Chondrocyte (in vitro differentiated cells): Measurements from ENCODE around the gene CRYBA4. TPM values are rescaled to one million over a fixed set of nuclear protein-coding genes. Genes with fewer than 3 reads are reported as not detected.

ENCODE experiments used
- DNase-seq: peaks from one replicate; pipeline ENCODE4 v3.0.0; 2021; ENCODE audit warnings: mixed read lengths, low spot score
- H3K27ac Mint-ChIP-seq: one replicate; pipeline ENCODE4 v1.8.0; 2021; ENCODE audit warnings: mild to moderate bottlenecking, moderate library complexity, mixed read lengths; ENCODE audit not compliant: unreplicated experiment
- H3K27me3 Mint-ChIP-seq: 2 replicates; pipeline ENCODE4 v1.8.0; 2021; ENCODE audit warnings: low read depth, mixed read lengths
- H3K36me3 Mint-ChIP-seq: 2 replicates; pipeline ENCODE4 v1.8.0; 2021; ENCODE audit warnings: low read depth, mixed read lengths
- H3K4me1 Mint-ChIP-seq: 2 replicates; pipeline ENCODE4 v1.8.0; 2021; ENCODE audit warnings: low read depth, mild to moderate bottlenecking, mixed read lengths
- H3K4me3 Mint-ChIP-seq: one replicate; pipeline ENCODE4 v1.8.0; 2021; ENCODE audit warnings: mild to moderate bottlenecking, moderate library complexity, mixed read lengths; ENCODE audit not compliant: unreplicated experiment
- H3K9me3 Mint-ChIP-seq: 2 replicates; pipeline ENCODE4 v1.8.0; 2021; ENCODE audit warnings: low read depth, mixed read lengths
- CTCF ChIP-seq: fragments of 200-600 bp; sonication (generic); IDR thresholded peaks from 2 replicates; pipeline ENCODE4 v1.5.0; 2021; ENCODE audit warnings: antibody characterized with exemption, mild to moderate bottlenecking, moderate library complexity
- total RNA-seq: library from RNA; stranded (reverse); gene quantifications from 3 replicates; pipeline ENCODE4 v1.2.1, GENCODE V29; 2021

Gene CRYBA4
- total RNA-seq, 1 donor from 2014 or later, result not detected

- Mint-ChIP-seq H3K4me1 (no peaks in the 10 kb centered on the region), H3K36me3 (no peaks in the 10 kb centered on the region), H3K27ac (no peak overlapping the region), H3K27me3 (peaks cover 20% of the 10 kb centered on the region), H3K9me3 (no peaks in the 10 kb centered on the region), H3K4me3 (no peak overlapping the region)
- TF ChIP-seq CTCF, result no peak
- DNase-seq, result peak; percentile 62
Measured at GRCh38 chr22:26599505-26599904, 22.3 kb upstream of the CRYBA4 start.

- H3K9me3 Mint-ChIP-seq, result no peaks in the 10 kb centered on the region
- peaks cover 16% of the 10 kb centered on the region for H3K27me3 Mint-ChIP-seq
- no peaks in the 10 kb centered on the region for H3K36me3 Mint-ChIP-seq
- TF ChIP-seq CTCF, result no peak
- DNase-seq, result peak; percentile 72
- H3K4me1 Mint-ChIP-seq, result peaks cover 3% of the 10 kb centered on the region
- H3K27ac Mint-ChIP-seq, result no peak overlapping the region
- no peak overlapping the region for H3K4me3 Mint-ChIP-seq
Measured at GRCh38 chr22:26601726-26602125, 20.0 kb upstream of the CRYBA4 start.

GRCh38 chr22:26602127-26602526 is 19.6 kb upstream of the CRYBA4 start:
- H3K27ac Mint-ChIP-seq, result no peak overlapping the region
- no peak overlapping the region for H3K4me3 Mint-ChIP-seq
- no peak for TF ChIP-seq CTCF
- H3K9me3 Mint-ChIP-seq, result no peaks in the 10 kb centered on the region
- peaks cover 12% of the 10 kb centered on the region for H3K27me3 Mint-ChIP-seq
- DNase-seq, result no peak
- H3K36me3 Mint-ChIP-seq, result no peaks in the 10 kb centered on the region
- H3K4me1 Mint-ChIP-seq, result peaks cover 3% of the 10 kb centered on the region

DNA sequence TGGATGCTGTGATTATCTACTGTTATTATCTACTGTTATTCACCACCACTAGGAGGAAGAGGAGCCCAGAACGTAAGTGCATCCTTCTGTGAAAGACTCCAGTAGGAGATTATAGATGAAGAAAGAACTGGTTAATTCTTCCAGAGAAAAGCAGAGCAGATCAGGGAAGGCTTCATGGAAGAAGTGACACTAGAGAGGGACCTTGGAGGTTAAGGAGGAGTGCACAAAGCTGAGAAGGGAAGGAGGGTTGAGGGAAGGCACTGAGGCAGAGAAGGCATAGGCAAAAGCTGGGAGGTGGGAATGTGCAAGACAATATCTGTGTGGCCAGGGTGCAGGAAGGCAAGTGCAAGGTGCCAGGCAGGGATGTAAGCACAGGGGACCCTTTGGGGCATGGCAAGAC is 17.4 kb upstream of the CRYBA4 start:
- Mint-ChIP-seq H3K27me3 (peaks cover 3% of the 10 kb centered on the region), H3K4me1 (peaks cover 22% of the 10 kb centered on the region), H3K4me3 (no peak overlapping the region), H3K9me3 (no peaks in the 10 kb centered on the region), H3K27ac (no peak overlapping the region), H3K36me3 (no peaks in the 10 kb centered on the region)
- peak; percentile 28 for DNase-seq
- no peak for TF ChIP-seq CTCF

DNA sequence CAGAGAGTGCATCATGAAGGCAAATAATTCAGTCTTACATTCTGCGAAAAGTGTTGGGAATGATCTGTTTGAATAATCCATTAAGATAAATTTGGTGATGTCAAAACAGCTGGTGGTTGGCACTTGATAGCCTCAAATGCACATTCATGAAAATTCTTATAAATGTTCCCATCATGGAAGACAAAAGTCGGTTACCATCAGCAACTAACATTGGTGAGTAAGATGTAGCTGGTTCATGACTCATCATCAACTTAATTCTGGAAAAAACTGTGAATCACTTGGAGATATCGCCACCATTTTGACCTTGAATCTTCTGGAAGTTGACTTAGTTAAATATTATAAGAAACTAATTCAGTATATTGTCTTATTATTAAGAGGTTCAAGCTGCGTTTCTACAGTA is 15.2 kb upstream of the CRYBA4 start:
- Mint-ChIP-seq H3K27ac (no peak overlapping the region), H3K36me3 (no peaks in the 10 kb centered on the region), H3K27me3 (no peaks in the 10 kb centered on the region), H3K4me1 (peaks cover 38% of the 10 kb centered on the region), H3K4me3 (no peak overlapping the region), H3K9me3 (no peaks in the 10 kb centered on the region)
- no peak for TF ChIP-seq CTCF
- DNase-seq, result no peak
